HEK293T (cell line): ENCODE measurements around the gene JAML.

Experiments
- CTCF ChIA-PET: fragments of 350-600 bp; formaldehyde crosslinking; extraction: SDS; loops from one replicate; lab custom pipeline; 2021; ENCODE audit warnings: antibody characterized with exemption, inconsistent platforms; lab: Yijun Ruan, JAX
- POLR2A ChIA-PET: fragments of 350-600 bp; formaldehyde crosslinking; extraction: SDS; loops from one replicate; lab custom pipeline; 2020; ENCODE audit warnings: antibody characterized with exemption, inconsistent platforms; lab: Yijun Ruan, JAX
- DNase-seq: peaks from one replicate; pipeline ENCODE4 v3.0.0; 2012; ENCODE audit warnings: mixed read lengths; ENCODE audit errors: extremely low spot score
- ARNT ChIP-seq: fragments of 450-650 bp; IDR thresholded peaks from 2 replicates; pipeline ENCODE4 v1.6.1; 2017; ENCODE audit warnings: mild to moderate bottlenecking
- BHLHE40 ChIP-seq: fragments of 450-650 bp; IDR thresholded peaks from 2 replicates; pipeline ENCODE4 v1.6.1; 2016; ENCODE audit warnings: mild to moderate bottlenecking, moderate library complexity, borderline replicate concordance
- CTBP1 ChIP-seq: fragments of 450-650 bp; IDR thresholded peaks from 2 replicates; pipeline ENCODE4 v1.6.1; 2016; ENCODE audit warnings: borderline replicate concordance
- ELF4 ChIP-seq: fragments of 450-650 bp; IDR thresholded peaks from 2 replicates; pipeline ENCODE4 v1.6.1; 2017; ENCODE audit warnings: antibody characterized with exemption
- FOXA1 ChIP-seq: fragments of 450-650 bp; IDR thresholded peaks from 2 replicates; pipeline ENCODE4 v1.6.1; 2016; ENCODE audit warnings: mild to moderate bottlenecking
- FOXK2 ChIP-seq: fragments of 450-650 bp; IDR thresholded peaks from 2 replicates; pipeline ENCODE4 v1.6.1; 2016; ENCODE audit warnings: mild to moderate bottlenecking
- FOXM1 ChIP-seq: fragments of 450-650 bp; IDR thresholded peaks from 2 replicates; pipeline ENCODE4 v1.6.1; 2017; ENCODE audit warnings: mild to moderate bottlenecking, borderline replicate concordance
- HDGF ChIP-seq: fragments of 450-650 bp; IDR thresholded peaks from 2 replicates; pipeline ENCODE4 v1.6.1; 2017; ENCODE audit warnings: antibody characterized with exemption, borderline replicate concordance
- L3MBTL2 ChIP-seq: fragments of 450-650 bp; conservative IDR thresholded peaks from 2 replicates; pipeline ENCODE4 v1.6.1; 2016; ENCODE audit warnings: mild to moderate bottlenecking
- LEF1 ChIP-seq: fragments of 450-650 bp; IDR thresholded peaks from 2 replicates; pipeline ENCODE4 v1.6.1; 2017; ENCODE audit warnings: mild to moderate bottlenecking, borderline replicate concordance
- NFRKB ChIP-seq: fragments of 450-650 bp; IDR thresholded peaks from 2 replicates; pipeline ENCODE4 v1.6.1; 2016; ENCODE audit warnings: mild to moderate bottlenecking, moderate library complexity
- PKNOX1 ChIP-seq: fragments of 450-650 bp; IDR thresholded peaks from 2 replicates; pipeline ENCODE4 v1.6.1; 2016
- SP1 ChIP-seq: fragments of 450-650 bp; IDR thresholded peaks from 2 replicates; pipeline ENCODE4 v1.6.1; 2017
- SUZ12 ChIP-seq: fragments of 450-650 bp; IDR thresholded peaks from 2 replicates; pipeline ENCODE4 v1.6.1; 2016; ENCODE audit warnings: mild to moderate bottlenecking
- TARDBP ChIP-seq: fragments of 450-650 bp; IDR thresholded peaks from 2 replicates; pipeline ENCODE4 v1.6.1; 2016
- ZNF384 ChIP-seq: fragments of 450-650 bp; IDR thresholded peaks from 2 replicates; pipeline ENCODE4 v1.6.1; 2016

Gene JAML

DNA sequence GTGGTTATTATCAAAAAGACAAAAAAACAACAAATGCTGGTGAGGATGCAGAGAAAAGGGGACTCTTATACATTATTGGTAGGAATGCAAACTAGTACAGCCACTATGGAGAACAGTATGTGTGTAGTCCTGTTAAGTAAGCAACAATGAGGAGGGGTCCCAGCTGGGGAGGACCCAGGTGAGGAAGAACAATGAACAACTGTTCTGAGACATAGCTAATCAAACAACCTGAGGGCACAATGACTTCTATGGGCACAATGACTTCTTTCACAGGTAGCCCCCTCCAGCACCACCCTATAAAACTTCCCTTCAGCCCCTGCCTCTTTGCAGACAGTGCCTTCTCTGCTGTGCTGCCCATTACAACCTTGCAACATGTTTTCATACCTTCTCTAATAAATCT, 5.6 kb downstream of the JAML start:
- ChIA-PET CTCF (no interaction called here), POLR2A (no interaction called here)
- TF ChIP-seq SUZ12 = no peak
- no peak for TF ChIP-seq BHLHE40
- no peak for TF ChIP-seq LEF1
- no peak for TF ChIP-seq FOXM1
- TF ChIP-seq ELF4 = no peak
- no peak for TF ChIP-seq CTBP1
- TF ChIP-seq FOXK2 = no peak
- TF ChIP-seq ZNF384 = no peak
- no peak for TF ChIP-seq ARNT
- DNase-seq = no peak

GRCh38 chr11:118217575-118217974, 7.2 kb downstream of the JAML start:
- CTCF ChIA-PET = no interaction called here
- POLR2A ChIA-PET = no interaction called here
- TF ChIP-seq FOXA1 (no peak), L3MBTL2 (no peak), FOXM1 (no peak), TARDBP (no peak), ZNF384 (no peak), SP1 (no peak), BHLHE40 (no peak), LEF1 (no peak)
- DNase-seq = no peak

- DNase-seq = no peak
- ChIA-PET CTCF (no interaction called here), POLR2A (no interaction called here)
- no peak for TF ChIP-seq LEF1
- no peak for TF ChIP-seq L3MBTL2
- TF ChIP-seq ZNF384 = no peak
- no peak for TF ChIP-seq FOXK2
- no peak for TF ChIP-seq SP1
- TF ChIP-seq FOXM1 = no peak
- TF ChIP-seq NFRKB = no peak
- no peak for TF ChIP-seq ELF4
- no peak for TF ChIP-seq FOXA1
- TF ChIP-seq PKNOX1 = no peak
- no peak for TF ChIP-seq SUZ12
- TF ChIP-seq HDGF = no peak
- TF ChIP-seq CTBP1 = no peak
- no peak for TF ChIP-seq ARNT
- no peak for TF ChIP-seq BHLHE40
These were observed 8.0 kb downstream of the JAML start for GRCh38 chr11:118216621-118217481.

DNA sequence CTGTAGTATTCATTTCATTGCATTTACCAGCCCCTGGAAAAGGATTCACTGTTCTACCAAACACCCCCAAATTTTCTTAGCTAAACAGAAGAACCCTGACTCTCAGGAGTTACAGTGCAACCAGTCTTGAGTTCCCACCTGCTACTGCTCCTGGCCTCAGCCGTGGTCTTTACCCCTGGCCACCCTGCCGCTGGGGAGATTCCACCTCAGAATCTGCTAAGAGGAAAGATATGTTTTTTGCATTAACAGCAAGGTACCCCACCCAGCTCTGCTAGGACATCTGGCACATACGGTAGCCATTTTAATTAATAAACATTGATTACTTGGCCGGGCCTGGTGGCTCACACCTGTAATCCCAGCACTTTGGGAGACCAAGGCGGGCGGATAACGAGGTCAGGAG, 9.0 kb downstream of the JAML start:
- no peak for TF ChIP-seq SP1
- no peak for TF ChIP-seq CTBP1
- TF ChIP-seq NFRKB = no peak
- TF ChIP-seq FOXA1 = no peak
- no peak for TF ChIP-seq BHLHE40
- no peak for TF ChIP-seq ARNT
- TF ChIP-seq ELF4 = no peak
- TF ChIP-seq L3MBTL2 = no peak
- no peak for TF ChIP-seq SUZ12
- no peak for TF ChIP-seq PKNOX1
- no peak for TF ChIP-seq FOXK2
- no peak for TF ChIP-seq LEF1
- TF ChIP-seq ZNF384 = no peak
- no peak for TF ChIP-seq FOXM1
- TF ChIP-seq HDGF = no peak
- TF ChIP-seq TARDBP = no peak
- ChIA-PET POLR2A (no interaction called here), CTCF (no interaction called here)
- no peak for DNase-seq

GRCh38 chr11:118215262-118215661, 9.5 kb downstream of the JAML start:
- ChIA-PET CTCF (no interaction called here), POLR2A (no interaction called here)
- no peak for TF ChIP-seq BHLHE40
- no peak for TF ChIP-seq CTBP1
- no peak for TF ChIP-seq SUZ12
- TF ChIP-seq ELF4 = no peak
- TF ChIP-seq ARNT = no peak
- no peak for TF ChIP-seq NFRKB
- TF ChIP-seq HDGF = no peak
- TF ChIP-seq FOXA1 = no peak
- TF ChIP-seq FOXM1 = no peak
- no peak for TF ChIP-seq LEF1
- no peak for TF ChIP-seq FOXK2
- TF ChIP-seq PKNOX1 = no peak
- no peak for TF ChIP-seq SP1
- TF ChIP-seq TARDBP = no peak
- no peak for TF ChIP-seq L3MBTL2
- no peak for TF ChIP-seq ZNF384
- no peak for DNase-seq
